ENCODE results near the gene ITGB3.

ITGB3 gene

DNA sequence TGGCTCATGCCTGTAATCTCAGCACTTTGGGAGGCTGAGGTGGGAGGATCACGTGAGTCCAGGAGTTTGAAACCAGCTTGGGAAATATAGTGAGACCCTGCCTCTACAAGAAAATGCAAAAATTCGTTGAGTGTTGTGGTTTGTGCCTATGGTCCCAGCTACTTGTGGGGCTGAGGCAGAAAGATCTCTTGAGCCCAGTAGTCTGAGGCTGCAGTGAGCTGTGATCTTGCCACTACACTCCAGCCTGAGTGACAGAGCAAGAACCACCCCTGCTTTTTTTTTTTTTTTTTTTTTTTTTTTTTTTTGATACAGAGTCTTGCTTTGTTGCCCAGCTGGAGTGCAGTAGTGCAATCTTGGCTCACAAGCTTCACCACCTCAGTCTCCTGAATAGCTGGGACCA lies 34.0 kb downstream of the ITGB3 start:
- ATAC-seq (ENCODE audit: insufficient read depth, low read depth) (no peak), DNase-seq (no peak)
- H4K20me1 ChIP-seq (ENCODE audit: insufficient read depth, low read length): no peaks in the 10 kb centered on the region
- H3K9ac ChIP-seq (ENCODE audit: low read depth, low read length): no peak overlapping the region
- H3K4me3 ChIP-seq (ENCODE audit: low read depth in 1 of 2, low read length in 2 of 2): no peak overlapping the region
- H3K4me2 ChIP-seq (ENCODE audit: insufficient read depth, low read length): no peak overlapping the region
- H3K4me1 ChIP-seq (ENCODE audit: insufficient read depth, low read length): no peaks in the 10 kb centered on the region
- no peaks in the 10 kb centered on the region for H3K27me3 ChIP-seq (ENCODE audit: insufficient read depth, low read length, poor library complexity)
- no peaks in the 10 kb centered on the region for H3K79me2 ChIP-seq (ENCODE audit: insufficient read depth, low read length)
- H3K9me3 ChIP-seq (ENCODE audit: insufficient read depth, low read length, severe bottlenecking): no peaks in the 10 kb centered on the region
- H3K36me3 ChIP-seq (ENCODE audit: insufficient read depth, low read length): no peaks in the 10 kb centered on the region
- no peak overlapping the region for H3K27ac ChIP-seq (ENCODE audit: low read length)
- H2AFZ ChIP-seq (ENCODE audit: low read depth, low read length): no peak overlapping the region
- TF ChIP-seq EZH2 (IDR thresholded peaks at IDR 0.05; ENCODE audit: borderline replicate concordance, low read depth, low read length, severe bottlenecking): no peak
- TF ChIP-seq, protein P1, sequence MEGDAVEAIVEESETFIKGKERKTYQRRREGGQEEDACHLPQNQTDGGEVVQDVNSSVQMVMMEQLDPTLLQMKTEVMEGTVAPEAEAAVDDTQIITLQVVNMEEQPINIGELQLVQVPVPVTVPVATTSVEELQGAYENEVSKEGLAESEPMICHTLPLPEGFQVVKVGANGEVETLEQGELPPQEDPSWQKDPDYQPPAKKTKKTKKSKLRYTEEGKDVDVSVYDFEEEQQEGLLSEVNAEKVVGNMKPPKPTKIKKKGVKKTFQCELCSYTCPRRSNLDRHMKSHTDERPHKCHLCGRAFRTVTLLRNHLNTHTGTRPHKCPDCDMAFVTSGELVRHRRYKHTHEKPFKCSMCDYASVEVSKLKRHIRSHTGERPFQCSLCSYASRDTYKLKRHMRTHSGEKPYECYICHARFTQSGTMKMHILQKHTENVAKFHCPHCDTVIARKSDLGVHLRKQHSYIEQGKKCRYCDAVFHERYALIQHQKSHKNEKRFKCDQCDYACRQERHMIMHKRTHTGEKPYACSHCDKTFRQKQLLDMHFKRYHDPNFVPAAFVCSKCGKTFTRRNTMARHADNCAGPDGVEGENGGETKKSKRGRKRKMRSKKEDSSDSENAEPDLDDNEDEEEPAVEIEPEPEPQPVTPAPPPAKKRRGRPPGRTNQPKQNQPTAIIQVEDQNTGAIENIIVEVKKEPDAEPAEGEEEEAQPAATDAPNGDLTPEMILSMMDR (IDR thresholded peaks at IDR 0.05; ENCODE audit: borderline replicate concordance, extremely low read depth, low read length, poor library complexity, severe bottlenecking): no peak

DNA sequence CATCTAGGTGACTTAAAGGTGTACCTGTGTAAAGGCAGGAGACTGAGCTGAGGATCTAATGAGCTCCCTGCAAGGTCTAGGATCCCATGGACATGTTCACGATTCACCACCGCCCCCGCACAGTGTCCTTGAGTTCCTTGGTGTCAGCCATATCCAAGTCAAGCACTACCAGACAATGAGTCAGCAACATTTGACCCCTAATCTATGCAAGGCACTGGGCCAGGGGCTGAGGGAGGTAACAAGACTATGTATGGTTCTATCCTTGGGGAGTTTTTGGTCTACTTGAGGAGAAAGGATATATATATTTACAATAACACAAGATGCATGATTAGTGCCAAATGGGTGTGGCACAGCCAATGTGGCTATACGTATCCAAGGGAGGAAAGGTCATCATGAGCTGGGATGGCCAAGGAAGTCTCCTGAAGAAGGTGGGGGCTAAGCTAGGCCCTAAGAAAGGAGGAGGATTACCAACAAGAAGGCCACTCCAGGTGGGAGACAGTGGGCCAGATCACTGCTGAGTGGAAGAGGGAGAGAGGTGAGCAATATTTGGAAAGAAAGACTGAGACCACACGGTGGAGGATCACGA lies 35.0 kb downstream of the ITGB3 start:
- no peaks in the 10 kb centered on the region for H3K36me3 ChIP-seq (ENCODE audit: insufficient read depth, low read length)
- DNase-seq (no peak), ATAC-seq (ENCODE audit: insufficient read depth, low read depth) (no peak)
- H3K27me3 ChIP-seq (ENCODE audit: insufficient read depth, low read length, poor library complexity): no peaks in the 10 kb centered on the region
- no peak overlapping the region for H2AFZ ChIP-seq (ENCODE audit: low read depth, low read length)
- no peaks in the 10 kb centered on the region for H3K9me3 ChIP-seq (ENCODE audit: insufficient read depth, low read length, severe bottlenecking)
- no peak overlapping the region for H3K4me2 ChIP-seq (ENCODE audit: insufficient read depth, low read length)
- H3K79me2 ChIP-seq (ENCODE audit: insufficient read depth, low read length): no peaks in the 10 kb centered on the region
- H3K27ac ChIP-seq (ENCODE audit: low read length): no peak overlapping the region
- TF ChIP-seq EZH2 (IDR thresholded peaks at IDR 0.05; ENCODE audit: borderline replicate concordance, low read depth, low read length, severe bottlenecking): no peak
- TF ChIP-seq, protein P1 (IDR thresholded peaks at IDR 0.05; ENCODE audit: borderline replicate concordance, extremely low read depth, low read length, poor library complexity, severe bottlenecking): no peak
- H3K9ac ChIP-seq (ENCODE audit: low read depth, low read length): no peak overlapping the region
- no peaks in the 10 kb centered on the region for H3K4me1 ChIP-seq (ENCODE audit: insufficient read depth, low read length)
- no peak overlapping the region for H3K4me3 ChIP-seq (ENCODE audit: low read depth in 1 of 2, low read length in 2 of 2)
- H4K20me1 ChIP-seq (ENCODE audit: insufficient read depth, low read length): no peaks in the 10 kb centered on the region

DNA sequence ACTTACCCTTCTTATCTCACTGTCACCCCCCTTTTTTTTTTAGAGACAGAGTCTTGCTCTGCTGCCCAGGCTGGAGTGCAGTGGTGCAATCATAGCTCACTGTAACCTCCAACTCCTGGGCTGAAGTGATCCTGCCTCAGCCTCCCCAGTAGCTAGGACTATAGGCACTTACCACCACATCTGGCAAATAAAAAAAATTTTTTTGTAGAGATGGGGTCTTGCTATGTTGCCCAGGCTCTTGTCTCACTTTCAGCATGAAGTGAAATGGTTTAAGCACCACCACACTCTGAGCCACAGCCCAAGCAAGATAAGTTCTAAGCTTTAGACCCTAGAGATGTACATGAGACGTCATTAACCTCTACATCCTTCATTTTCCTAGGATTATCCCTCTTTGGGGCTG lies 35.7 kb downstream of the ITGB3 start:
- H3K4me3 ChIP-seq (ENCODE audit: low read depth in 1 of 2, low read length in 2 of 2): no peak overlapping the region
- no peak overlapping the region for H2AFZ ChIP-seq (ENCODE audit: low read depth, low read length)
- no peak overlapping the region for H3K4me2 ChIP-seq (ENCODE audit: insufficient read depth, low read length)
- no peak overlapping the region for H3K27ac ChIP-seq (ENCODE audit: low read length)
- H3K36me3 ChIP-seq (ENCODE audit: insufficient read depth, low read length): no peaks in the 10 kb centered on the region
- no peaks in the 10 kb centered on the region for H3K27me3 ChIP-seq (ENCODE audit: insufficient read depth, low read length, poor library complexity)
- no peak for DNase-seq
- no peak for ATAC-seq (ENCODE audit: insufficient read depth, low read depth)
- H3K4me1 ChIP-seq (ENCODE audit: insufficient read depth, low read length): no peaks in the 10 kb centered on the region
- H3K9ac ChIP-seq (ENCODE audit: low read depth, low read length): no peak overlapping the region
- H3K9me3 ChIP-seq (ENCODE audit: insufficient read depth, low read length, severe bottlenecking): no peaks in the 10 kb centered on the region
- no peaks in the 10 kb centered on the region for H3K79me2 ChIP-seq (ENCODE audit: insufficient read depth, low read length)
- no peak for TF ChIP-seq EZH2 (IDR thresholded peaks at IDR 0.05; ENCODE audit: borderline replicate concordance, low read depth, low read length, severe bottlenecking)
- TF ChIP-seq, protein P1 (IDR thresholded peaks at IDR 0.05; ENCODE audit: borderline replicate concordance, extremely low read depth, low read length, poor library complexity, severe bottlenecking): no peak
- H4K20me1 ChIP-seq (ENCODE audit: insufficient read depth, low read length): no peaks in the 10 kb centered on the region

DNA sequence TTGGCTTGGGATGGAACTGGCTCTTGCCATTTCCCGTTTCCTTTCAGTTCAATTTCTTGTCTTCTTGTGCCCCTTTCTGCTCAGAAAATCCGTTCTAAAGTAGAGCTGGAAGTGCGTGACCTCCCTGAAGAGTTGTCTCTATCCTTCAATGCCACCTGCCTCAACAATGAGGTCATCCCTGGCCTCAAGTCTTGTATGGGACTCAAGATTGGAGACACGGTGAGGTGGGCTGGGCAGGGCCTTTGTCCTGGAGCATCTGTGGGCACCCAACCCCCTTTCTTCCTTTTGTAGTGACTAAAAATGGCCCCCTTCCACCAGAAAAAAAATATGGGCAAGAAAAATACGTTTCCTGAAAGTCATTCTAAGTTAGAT lies 37.2 kb downstream of the ITGB3 start:
- TF ChIP-seq, protein P1 (IDR thresholded peaks at IDR 0.05; ENCODE audit: borderline replicate concordance, extremely low read depth, low read length, poor library complexity, severe bottlenecking): no peak
- no peak for TF ChIP-seq EZH2 (IDR thresholded peaks at IDR 0.05; ENCODE audit: borderline replicate concordance, low read depth, low read length, severe bottlenecking)
- H3K36me3 ChIP-seq (ENCODE audit: insufficient read depth, low read length): no peaks in the 10 kb centered on the region
- no peaks in the 10 kb centered on the region for H3K27me3 ChIP-seq (ENCODE audit: insufficient read depth, low read length, poor library complexity)
- H3K4me3 ChIP-seq (ENCODE audit: low read depth in 1 of 2, low read length in 2 of 2): no peak overlapping the region
- no peak overlapping the region for H3K27ac ChIP-seq (ENCODE audit: low read length)
- H3K9me3 ChIP-seq (ENCODE audit: insufficient read depth, low read length, severe bottlenecking): no peaks in the 10 kb centered on the region
- H3K4me2 ChIP-seq (ENCODE audit: insufficient read depth, low read length): no peak overlapping the region
- no peak overlapping the region for H3K9ac ChIP-seq (ENCODE audit: low read depth, low read length)
- H4K20me1 ChIP-seq (ENCODE audit: insufficient read depth, low read length): no peaks in the 10 kb centered on the region
- H3K79me2 ChIP-seq (ENCODE audit: insufficient read depth, low read length): no peaks in the 10 kb centered on the region
- ATAC-seq (ENCODE audit: insufficient read depth, low read depth) (no peak), DNase-seq (no peak)
- H2AFZ ChIP-seq (ENCODE audit: low read depth, low read length): no peak overlapping the region
- H3K4me1 ChIP-seq (ENCODE audit: insufficient read depth, low read length): no peaks in the 10 kb centered on the region
